Measurements from ENCODE around the gene SLCO2B1.

DNA sequence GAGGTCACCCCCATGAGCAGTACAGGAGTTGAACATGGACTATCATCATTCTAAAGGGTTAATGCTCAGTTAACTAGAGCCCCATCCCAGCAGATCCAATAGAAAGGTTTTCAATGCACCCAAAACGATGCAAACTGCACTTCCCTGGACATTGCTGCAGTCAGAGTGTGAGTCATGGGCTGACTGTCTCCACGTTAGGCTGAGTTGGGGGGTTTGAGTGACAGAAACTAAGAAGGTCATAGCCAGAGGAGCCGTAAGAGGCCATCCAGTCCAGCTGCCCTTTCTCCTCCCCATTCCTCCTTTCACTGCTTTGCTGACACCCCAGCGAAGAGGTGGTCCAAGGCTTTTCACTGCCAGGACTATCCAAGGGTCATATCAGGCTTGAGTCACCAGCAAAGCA is 43.7 kb upstream of the SLCO2B1 start:
- TF ChIP-seq, protein P1, sequence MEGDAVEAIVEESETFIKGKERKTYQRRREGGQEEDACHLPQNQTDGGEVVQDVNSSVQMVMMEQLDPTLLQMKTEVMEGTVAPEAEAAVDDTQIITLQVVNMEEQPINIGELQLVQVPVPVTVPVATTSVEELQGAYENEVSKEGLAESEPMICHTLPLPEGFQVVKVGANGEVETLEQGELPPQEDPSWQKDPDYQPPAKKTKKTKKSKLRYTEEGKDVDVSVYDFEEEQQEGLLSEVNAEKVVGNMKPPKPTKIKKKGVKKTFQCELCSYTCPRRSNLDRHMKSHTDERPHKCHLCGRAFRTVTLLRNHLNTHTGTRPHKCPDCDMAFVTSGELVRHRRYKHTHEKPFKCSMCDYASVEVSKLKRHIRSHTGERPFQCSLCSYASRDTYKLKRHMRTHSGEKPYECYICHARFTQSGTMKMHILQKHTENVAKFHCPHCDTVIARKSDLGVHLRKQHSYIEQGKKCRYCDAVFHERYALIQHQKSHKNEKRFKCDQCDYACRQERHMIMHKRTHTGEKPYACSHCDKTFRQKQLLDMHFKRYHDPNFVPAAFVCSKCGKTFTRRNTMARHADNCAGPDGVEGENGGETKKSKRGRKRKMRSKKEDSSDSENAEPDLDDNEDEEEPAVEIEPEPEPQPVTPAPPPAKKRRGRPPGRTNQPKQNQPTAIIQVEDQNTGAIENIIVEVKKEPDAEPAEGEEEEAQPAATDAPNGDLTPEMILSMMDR (IDR thresholded peaks at IDR 0.05) = no peak
- no peak for TF ChIP-seq POLR2A (IDR thresholded peaks at IDR 0.05)
